GM18508 (cell line): ENCODE data around the gene MTSS2.

ENCODE experiments used
- ATAC-seq: cut with Tn5 transposase; IDR thresholded peaks from one replicate; pipeline ENCODE4 v1.9.1; 2021; ENCODE audit warnings: moderate number of reproducible peaks; ENCODE audit not compliant: insufficient read depth, unreplicated experiment

Gene MTSS2

DNA sequence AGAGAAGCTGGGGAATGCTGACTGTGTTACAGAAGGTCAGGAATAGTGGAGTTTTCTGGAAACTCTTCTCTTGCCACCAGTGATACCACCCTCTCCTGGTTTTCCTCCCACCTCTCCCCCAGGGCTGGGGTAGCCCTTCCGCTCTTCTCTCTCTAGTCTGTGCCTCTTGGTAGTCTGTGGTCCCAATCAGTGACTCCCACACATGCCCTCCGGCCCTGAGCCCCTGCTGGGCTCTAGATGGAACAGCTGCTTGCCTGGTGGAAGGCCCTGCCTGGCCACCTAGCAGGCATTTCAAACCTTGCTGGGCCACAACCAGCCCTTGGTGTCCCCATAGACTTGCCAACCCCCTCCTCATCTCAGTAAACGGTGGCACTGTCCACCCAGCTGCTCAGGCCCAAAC is 15.2 kb upstream of the MTSS2 start:
- no peak for ATAC-seq

GRCh38 chr16:70700101-70701020 is 14.5 kb upstream of the MTSS2 start:
- no peak for ATAC-seq

DNA sequence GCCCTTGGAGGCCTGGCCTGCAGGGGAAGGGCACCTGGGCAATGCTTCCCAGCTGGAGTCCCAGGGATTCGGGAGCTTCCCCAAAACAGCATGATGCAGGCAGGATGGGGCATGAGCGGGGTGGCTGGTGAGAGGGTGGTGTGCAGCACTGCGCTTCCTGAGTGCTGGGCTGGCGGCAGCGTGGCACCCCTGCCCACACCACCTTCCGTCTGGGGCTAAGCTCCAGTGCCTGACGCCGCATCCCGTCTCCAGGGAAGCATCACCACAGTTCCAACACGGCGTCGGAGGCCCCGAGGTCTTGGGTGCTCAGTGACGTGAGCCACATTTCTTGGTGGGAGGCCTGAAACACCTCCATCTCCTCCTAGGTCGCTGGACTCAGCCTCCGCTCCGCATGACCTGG is 13.8 kb upstream of the MTSS2 start:
- no peak for ATAC-seq

GRCh38 chr16:70698901-70699300 is 13.0 kb upstream of the MTSS2 start:
- no peak for ATAC-seq

- no peak for ATAC-seq
Measured at GRCh38 chr16:70697594-70698170, 11.8 kb upstream of the MTSS2 start.

GRCh38 chr16:70696952-70697593 is 11.2 kb upstream of the MTSS2 start:
- ATAC-seq, result no peak

DNA sequence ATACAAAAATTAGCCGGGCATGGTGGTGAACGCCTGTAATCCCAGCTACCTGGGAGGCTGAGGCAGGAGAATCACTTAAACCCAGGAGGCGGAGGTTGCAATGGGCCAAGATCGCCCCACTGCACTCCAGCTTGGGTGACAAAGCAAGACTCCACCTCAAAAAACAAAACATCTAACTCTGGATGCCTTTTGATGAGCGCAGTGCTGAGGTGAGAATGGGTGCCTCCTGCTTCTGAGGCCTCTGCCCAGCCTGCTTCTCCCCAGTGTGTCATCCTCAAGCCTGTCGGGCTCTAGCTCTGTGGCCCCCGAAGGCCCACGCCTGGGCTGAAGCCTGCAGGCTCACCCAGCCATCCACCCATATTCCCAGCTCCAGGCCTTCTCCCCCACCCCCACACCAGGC is 10.5 kb upstream of the MTSS2 start:
- no peak for ATAC-seq

DNA sequence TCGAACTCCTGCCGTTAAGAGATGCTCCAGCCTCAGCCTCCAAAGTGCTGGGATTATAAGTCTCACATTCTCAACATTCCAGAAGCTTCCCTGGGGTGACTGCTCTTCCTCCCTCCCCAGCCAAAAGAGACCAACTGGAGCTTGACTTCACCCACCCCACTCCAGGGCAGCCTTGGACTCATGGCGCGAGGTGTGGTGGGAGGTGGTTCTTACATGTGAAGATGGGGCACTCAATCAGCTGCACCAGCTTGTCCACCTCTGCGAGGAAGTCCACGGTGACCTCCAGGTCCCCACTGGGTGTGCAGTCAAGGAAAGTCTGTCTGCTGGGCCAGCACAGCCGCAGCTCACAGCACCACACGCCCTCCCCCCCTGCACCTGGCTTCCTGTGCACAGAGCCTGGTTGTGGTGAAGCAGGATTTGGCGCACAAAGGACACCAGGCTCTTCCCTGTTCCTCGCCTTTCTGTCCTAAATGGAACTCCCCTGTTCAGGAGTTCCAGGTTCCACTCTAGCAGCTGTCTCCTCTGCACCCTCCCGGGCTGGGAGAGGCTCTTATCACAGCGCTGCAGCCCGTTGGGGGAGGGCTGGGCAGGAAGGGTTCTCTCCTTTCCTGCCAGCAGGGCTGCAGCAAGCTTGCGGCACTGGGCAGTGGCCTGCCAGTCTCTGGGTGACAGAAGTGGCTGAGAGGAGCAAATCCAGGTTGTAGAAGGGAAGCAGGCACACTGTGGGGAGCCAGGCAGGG is 9.6 kb upstream of the MTSS2 start:
- no peak for ATAC-seq

- ATAC-seq, result no peak
Measured at GRCh38 chr16:70694868-70695218, 9.0 kb upstream of the MTSS2 start.

DNA sequence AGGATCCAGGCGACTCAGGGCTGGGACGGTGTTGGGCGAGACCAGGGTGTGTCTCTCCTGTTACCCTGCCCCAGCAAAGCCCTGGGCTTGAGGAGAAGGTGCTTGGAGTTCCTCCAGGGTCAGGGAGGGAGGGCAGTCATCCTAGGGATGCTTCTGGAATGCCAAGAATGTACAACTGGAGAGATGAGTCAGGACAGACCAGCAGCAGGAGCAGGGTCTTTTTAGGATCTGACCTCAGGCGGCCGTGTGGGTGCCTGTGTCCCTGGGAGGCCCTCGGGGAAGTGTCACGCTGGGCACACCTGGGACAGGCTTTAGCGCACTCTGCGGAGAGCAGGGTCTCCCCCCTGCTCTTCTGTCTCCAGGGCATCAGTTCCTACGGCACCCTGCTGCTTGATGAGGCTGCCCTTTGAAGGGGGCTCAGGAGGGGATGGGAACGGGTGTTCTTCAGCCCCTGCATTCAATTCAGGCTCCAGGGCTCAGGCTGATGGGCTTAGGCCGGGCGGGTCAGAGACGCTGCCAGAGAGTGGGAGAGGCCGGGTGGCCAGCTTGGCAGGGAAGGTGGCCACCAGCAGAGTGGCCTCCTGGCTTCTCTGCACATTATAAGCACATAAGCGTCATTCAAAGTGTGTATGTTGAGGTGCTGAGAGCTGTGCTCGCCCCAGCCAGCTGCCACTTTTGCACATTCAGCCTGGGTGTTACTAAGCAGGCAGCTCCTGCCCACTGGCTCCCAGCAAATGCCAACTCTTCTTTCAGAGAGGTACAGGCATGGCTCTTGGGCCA is 8.4 kb upstream of the MTSS2 start:
- ATAC-seq, result no peak

GRCh38 chr16:70692873-70693671 is 7.2 kb upstream of the MTSS2 start:
- ATAC-seq, result no peak

DNA sequence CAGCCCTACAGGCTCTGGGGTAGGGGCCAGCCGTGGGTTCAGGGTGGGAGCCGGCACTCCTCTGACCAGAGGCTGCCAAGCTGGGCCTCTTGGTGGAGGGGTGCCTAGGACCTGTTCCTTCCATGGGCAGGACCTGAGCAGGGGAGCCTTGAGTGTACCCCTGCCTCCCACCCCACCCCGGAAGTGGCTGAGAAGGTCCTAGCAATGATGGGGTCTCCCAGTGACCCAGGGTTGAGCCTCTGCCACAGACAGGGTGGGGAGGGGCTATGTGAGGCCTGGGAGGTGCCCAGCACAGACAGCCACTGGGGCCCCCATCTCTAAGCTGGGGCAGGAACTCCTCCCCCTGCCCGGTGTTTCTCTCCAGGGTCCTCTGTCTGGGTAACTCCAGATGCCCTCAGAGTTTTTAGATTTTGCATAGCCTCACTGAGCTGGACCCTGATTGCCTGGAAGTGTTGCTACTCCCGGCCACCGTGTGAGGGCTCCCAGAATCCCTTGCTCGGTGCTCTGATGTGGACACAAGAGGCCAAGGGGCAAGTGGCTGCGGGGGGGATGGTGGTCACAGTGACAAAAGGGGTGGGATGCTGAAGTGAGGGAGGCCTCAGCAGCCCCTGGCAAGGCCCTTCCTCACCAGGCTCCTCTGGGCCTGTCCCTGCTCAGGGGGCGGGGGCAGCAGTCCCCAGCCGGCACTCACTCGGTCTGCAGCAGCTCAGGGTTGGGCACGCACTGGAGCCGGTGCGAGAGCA is 6.4 kb upstream of the MTSS2 start:
- no peak for ATAC-seq

DNA sequence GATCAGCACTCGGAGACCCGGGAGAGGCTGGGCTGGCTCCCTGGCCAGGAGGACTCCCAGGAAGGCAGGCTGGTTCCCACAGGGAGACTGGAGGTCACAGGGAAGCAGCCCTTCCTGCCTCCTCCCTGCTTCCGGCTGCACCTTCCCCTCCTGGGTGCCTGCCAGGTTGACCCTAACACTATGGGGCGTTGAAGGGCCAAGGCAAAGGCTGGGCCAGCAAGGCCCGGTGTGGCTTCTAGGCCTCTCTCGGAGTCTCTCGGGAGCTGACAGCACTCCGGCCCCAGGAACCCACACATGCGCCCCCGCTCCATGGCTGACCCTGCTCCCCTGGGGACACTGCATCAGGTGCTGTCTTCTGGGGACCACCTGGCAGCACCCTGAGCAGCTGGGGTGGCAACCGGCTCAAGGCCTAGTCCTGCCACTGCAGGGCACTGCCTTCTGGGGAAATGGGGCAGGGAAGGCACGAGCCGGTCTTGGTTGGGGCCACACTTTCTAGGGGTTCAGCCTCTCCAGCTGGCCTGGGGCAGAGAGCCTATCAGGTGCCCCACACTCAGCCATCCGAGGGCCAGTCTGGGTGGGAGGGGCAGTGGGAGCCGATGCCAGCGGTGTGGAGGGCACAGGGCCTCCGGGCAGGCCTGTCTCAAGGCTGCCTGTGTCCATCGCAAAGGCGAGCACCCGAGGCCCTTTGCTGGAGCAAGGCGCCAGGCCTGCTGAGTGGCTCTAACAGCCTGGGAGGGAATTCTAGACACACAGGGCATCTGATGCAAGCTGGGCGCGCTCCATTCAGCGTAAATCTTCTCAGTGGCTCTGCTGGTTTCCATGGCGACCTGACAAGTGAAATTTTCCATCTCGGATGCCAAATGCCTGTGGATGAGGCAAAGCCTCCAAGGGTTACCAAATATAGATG is 5.6 kb upstream of the MTSS2 start:
- ATAC-seq, result no peak

GRCh38 chr16:70689970-70690891 is 4.4 kb upstream of the MTSS2 start:
- no peak for ATAC-seq

DNA sequence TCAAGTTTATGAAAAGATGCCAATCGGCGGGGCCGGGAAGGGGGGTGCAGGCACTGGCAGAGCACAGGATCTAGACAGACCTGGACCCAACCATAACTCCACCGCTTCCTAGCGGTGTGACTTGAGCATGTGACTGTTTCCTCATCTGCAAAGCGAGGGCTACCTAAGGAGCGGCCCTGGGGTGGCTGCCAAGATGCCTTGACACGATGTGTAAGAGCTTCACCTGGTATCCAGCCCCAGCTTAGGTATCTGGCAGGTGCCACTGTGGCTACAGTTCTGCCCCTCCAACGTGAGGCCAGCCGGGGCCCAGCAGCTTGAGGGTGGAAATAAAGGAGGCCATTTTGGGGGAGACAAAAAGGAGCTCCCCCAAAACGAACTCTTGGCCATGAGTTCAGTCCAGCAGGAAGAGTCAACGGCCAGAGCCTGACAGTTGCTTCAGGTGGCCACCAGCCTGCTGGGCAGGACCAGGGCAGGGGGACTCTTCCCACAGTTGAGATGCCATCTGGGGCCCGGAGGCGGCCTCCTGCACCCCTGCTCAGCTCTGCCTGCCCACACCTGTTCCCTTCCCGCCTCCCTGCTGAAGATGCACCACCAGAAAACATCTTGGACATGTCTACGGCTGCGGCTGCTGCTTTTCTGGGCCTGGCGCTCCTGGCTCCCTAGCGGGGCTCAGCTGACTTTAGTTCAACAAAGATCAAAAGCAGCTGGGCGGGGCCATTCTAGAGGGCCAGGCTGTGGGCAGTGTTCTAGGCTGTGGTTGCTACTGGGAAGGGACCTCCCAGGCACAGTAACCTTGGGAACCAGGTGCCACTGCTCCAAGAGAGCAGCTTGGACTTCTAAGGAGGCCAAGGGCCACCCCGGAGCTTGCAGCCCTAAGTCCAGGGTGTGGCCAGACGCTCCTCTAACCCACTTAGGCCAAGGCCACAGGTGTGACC is 3.4 kb upstream of the MTSS2 start:
- ATAC-seq, result no peak
